Measurements from ENCODE around the gene ACOT7.

ACOT7 gene

GRCh38 chr1:6298530-6298929, 95.0 kb downstream of the ACOT7 start:
- TF ChIP-seq, protein P1, sequence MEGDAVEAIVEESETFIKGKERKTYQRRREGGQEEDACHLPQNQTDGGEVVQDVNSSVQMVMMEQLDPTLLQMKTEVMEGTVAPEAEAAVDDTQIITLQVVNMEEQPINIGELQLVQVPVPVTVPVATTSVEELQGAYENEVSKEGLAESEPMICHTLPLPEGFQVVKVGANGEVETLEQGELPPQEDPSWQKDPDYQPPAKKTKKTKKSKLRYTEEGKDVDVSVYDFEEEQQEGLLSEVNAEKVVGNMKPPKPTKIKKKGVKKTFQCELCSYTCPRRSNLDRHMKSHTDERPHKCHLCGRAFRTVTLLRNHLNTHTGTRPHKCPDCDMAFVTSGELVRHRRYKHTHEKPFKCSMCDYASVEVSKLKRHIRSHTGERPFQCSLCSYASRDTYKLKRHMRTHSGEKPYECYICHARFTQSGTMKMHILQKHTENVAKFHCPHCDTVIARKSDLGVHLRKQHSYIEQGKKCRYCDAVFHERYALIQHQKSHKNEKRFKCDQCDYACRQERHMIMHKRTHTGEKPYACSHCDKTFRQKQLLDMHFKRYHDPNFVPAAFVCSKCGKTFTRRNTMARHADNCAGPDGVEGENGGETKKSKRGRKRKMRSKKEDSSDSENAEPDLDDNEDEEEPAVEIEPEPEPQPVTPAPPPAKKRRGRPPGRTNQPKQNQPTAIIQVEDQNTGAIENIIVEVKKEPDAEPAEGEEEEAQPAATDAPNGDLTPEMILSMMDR (conservative IDR thresholded peaks at IDR 0.05; ENCODE audit: low read length) = no peak
- no peak for TF ChIP-seq EZH2phosphoT487 (IDR thresholded peaks at IDR 0.05; ENCODE audit: borderline replicate concordance)
- Histone ChIP-seq H3K79me2 (ENCODE audit: insufficient read depth, low read length) (no peaks in the 10 kb centered on the region), H4K20me1 (ENCODE audit: insufficient read depth, low read length, poor library complexity, severe bottlenecking) (no peaks in the 10 kb centered on the region), H3K4me3 (ENCODE audit: low read length, poor library complexity, severe bottlenecking) (no peak overlapping the region), H3F3A (ENCODE audit: low read depth) (no peaks in the 10 kb centered on the region), H3K9ac (ENCODE audit: low read depth, low read length, poor library complexity, severe bottlenecking) (no peak overlapping the region), H3K27me3 (ENCODE audit: insufficient read depth, low read length, poor library complexity, severe bottlenecking) (no peaks in the 10 kb centered on the region), H3K4me2 (ENCODE audit: low read depth, low read length, poor library complexity, severe bottlenecking) (no peak overlapping the region), H3K9me2 (replicated peaks; ENCODE audit: low read depth, low read length) (no peaks in the 10 kb centered on the region), H3K4me1 (ENCODE audit: insufficient read depth, low read length, poor library complexity, severe bottlenecking) (peaks cover 14% of the 10 kb centered on the region), H3K9me3 (ENCODE audit: insufficient read depth, low read depth, low read length) (no peaks in the 10 kb centered on the region), H2AFZ (ENCODE audit: low read length) (no peak overlapping the region), H3K36me3 (ENCODE audit: insufficient read depth, low read length) (peaks cover 10% of the 10 kb centered on the region; the same call in 1 of the 2 replicates)

DNA sequence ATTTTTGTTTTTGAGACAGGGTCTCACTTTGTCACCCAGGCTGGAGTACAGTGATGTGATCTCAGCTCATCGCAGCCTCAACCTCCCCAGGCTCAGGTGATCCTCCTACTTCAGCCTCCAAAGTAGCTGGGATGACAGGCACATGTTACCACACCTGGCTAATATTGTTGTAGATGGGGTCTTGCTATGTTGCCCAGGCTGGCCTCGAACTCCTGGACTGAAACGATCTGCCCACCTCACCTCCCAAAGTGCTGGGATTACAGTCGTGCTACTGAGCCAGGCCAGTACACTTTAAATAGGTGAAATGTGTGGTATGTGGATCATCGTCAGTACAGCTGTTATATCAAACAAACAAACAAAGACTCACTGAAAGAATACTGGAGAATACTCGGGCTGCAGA, 97.7 kb downstream of the ACOT7 start:
- Histone ChIP-seq H3K9me3 (ENCODE audit: insufficient read depth, low read depth, low read length) (no peaks in the 10 kb centered on the region), H3K27me3 (ENCODE audit: insufficient read depth, low read length, poor library complexity, severe bottlenecking) (no peaks in the 10 kb centered on the region), H3K9ac (ENCODE audit: low read depth, low read length, poor library complexity, severe bottlenecking) (no peak overlapping the region), H4K20me1 (ENCODE audit: insufficient read depth, low read length, poor library complexity, severe bottlenecking) (no peaks in the 10 kb centered on the region), H3K4me1 (ENCODE audit: insufficient read depth, low read length, poor library complexity, severe bottlenecking) (peaks cover 14% of the 10 kb centered on the region), H3K79me2 (ENCODE audit: insufficient read depth, low read length) (no peaks in the 10 kb centered on the region), H3F3A (ENCODE audit: low read depth) (no peaks in the 10 kb centered on the region), H3K4me3 (ENCODE audit: low read length, poor library complexity, severe bottlenecking) (no peak overlapping the region), H2AFZ (ENCODE audit: low read length) (no peak overlapping the region), H3K9me2 (replicated peaks; ENCODE audit: low read depth, low read length) (no peaks in the 10 kb centered on the region), H3K4me2 (ENCODE audit: low read depth, low read length, poor library complexity, severe bottlenecking) (no peak overlapping the region), H3K36me3 (ENCODE audit: insufficient read depth, low read length) (peaks cover 20% of the 10 kb centered on the region; the same call in 1 of the 2 replicates)
- TF ChIP-seq, protein P1 (conservative IDR thresholded peaks at IDR 0.05; ENCODE audit: low read length) = no peak
- TF ChIP-seq EZH2phosphoT487 (IDR thresholded peaks at IDR 0.05; ENCODE audit: borderline replicate concordance) = no peak

- H3K9ac ChIP-seq (ENCODE audit: low read depth, low read length, poor library complexity, severe bottlenecking) = no peak overlapping the region
- H3F3A ChIP-seq (ENCODE audit: low read depth) = no peaks in the 10 kb centered on the region
- H3K36me3 ChIP-seq (ENCODE audit: insufficient read depth, low read length) = peaks cover 25% of the 10 kb centered on the region; the same call in 1 of the 2 replicates
- H3K4me2 ChIP-seq (ENCODE audit: low read depth, low read length, poor library complexity, severe bottlenecking) = peak overlapping the region; percentile 9
- no peaks in the 10 kb centered on the region for H3K27me3 ChIP-seq (ENCODE audit: insufficient read depth, low read length, poor library complexity, severe bottlenecking)
- H3K4me3 ChIP-seq (ENCODE audit: low read length, poor library complexity, severe bottlenecking) = no peak overlapping the region
- H3K4me1 ChIP-seq (ENCODE audit: insufficient read depth, low read length, poor library complexity, severe bottlenecking) = peaks cover 14% of the 10 kb centered on the region
- H3K9me2 ChIP-seq (replicated peaks; ENCODE audit: low read depth, low read length) = no peaks in the 10 kb centered on the region
- H4K20me1 ChIP-seq (ENCODE audit: insufficient read depth, low read length, poor library complexity, severe bottlenecking) = no peaks in the 10 kb centered on the region
- H3K79me2 ChIP-seq (ENCODE audit: insufficient read depth, low read length) = no peaks in the 10 kb centered on the region
- TF ChIP-seq EZH2phosphoT487 (IDR thresholded peaks at IDR 0.05; ENCODE audit: borderline replicate concordance) = no peak
- TF ChIP-seq, protein P1 (conservative IDR thresholded peaks at IDR 0.05; ENCODE audit: low read length) = no peak
- no peaks in the 10 kb centered on the region for H3K9me3 ChIP-seq (ENCODE audit: insufficient read depth, low read depth, low read length)
- H2AFZ ChIP-seq (ENCODE audit: low read length) = no peak overlapping the region
Measured at GRCh38 chr1:6294890-6295556, 98.5 kb downstream of the ACOT7 start.

Measured in Loucy (cell line).